Thoracic aorta (tissue), 2 donors: Measurements from ENCODE around the gene SCN5A. TPM values are rescaled to one million over a fixed set of nuclear protein-coding genes. Genes with fewer than 3 reads are reported as not detected.

ENCODE experiments used
- ATAC-seq: fragments of 150-250 bp; one replicate; pipeline ENCODE4 v1.8.0; 2017; ENCODE audit warnings: low read depth; ENCODE audit not compliant: insufficient number of reproducible peaks, low FRiP score
- DNase-seq: peaks from one replicate; pipeline ENCODE4 v3.0.0-alpha.2; 2020; ENCODE audit warnings: low spot score
- H3K27ac ChIP-seq, 2 donors: fragments of 200-600 bp; sonication (generic); 1 replicate in 1 of 2; 2 replicates in 1 of 2; pipeline ENCODE4 v1.5.1; 2016; ENCODE audit warnings: mild to moderate bottlenecking in 2 of 2, moderate library complexity in 2 of 2
- H3K27me3 ChIP-seq: fragments of 200-600 bp; sonication (generic); replicated peaks from 2 replicates; pipeline ENCODE4 v1.6.0; 2016; ENCODE audit warnings: mild to moderate bottlenecking; ENCODE audit not compliant: insufficient read depth
- H3K36me3 ChIP-seq: fragments of 200-600 bp; sonication (generic); one replicate; pipeline ENCODE4 v1.5.1; 2016
- H3K4me1 ChIP-seq, 2 donors: fragments of 200-600 bp; sonication (generic); 1 replicate in 1 of 2; 2 replicates in 1 of 2; pipeline versions ENCODE4 v1.5.1 to v1.6.0; 2016; ENCODE audit warnings: low read depth in 2 of 2, mild to moderate bottlenecking in 1 of 2; ENCODE audit not compliant: control insufficient read depth in 1 of 2
- H3K4me3 ChIP-seq: fragments of 200-600 bp; sonication (generic); 2 replicates; pipeline ENCODE4 v1.5.1; 2016; ENCODE audit warnings: mild to moderate bottlenecking
- H3K9me3 ChIP-seq: fragments of 200-600 bp; sonication (generic); 2 replicates; pipeline ENCODE4 v1.5.1; 2016
- CTCF ChIP-seq: fragments of 200-600 bp; sonication (generic); IDR thresholded peaks from one replicate; pipeline ENCODE4 v1.5.1; 2019; ENCODE audit warnings: antibody characterized with exemption
- total RNA-seq, 2 donors: library from RNA; depleted of rRNA; stranded (reverse); fragments of >200 nt; gene quantifications; one replicate each; pipeline versions ENCODE4 v1.1.0 to v1.2.3, GENCODE V29; 2016

Gene SCN5A
- total RNA-seq, 2 donors from 2014 or later: 5.4 to 14.4 TPM

GRCh38 chr3:38662544-38662943 is 13.1 kb upstream of the SCN5A start:
- ATAC-seq (no peak), DNase-seq (no peak)
- H3K27ac ChIP-seq: no peak overlapping the region
- H3K4me1 ChIP-seq: no peaks in the 10 kb centered on the region
- H3K27me3 ChIP-seq: no peaks in the 10 kb centered on the region
- TF ChIP-seq CTCF: no peak
- H3K36me3 ChIP-seq: no peaks in the 10 kb centered on the region
- no peak overlapping the region for H3K4me3 ChIP-seq
- H3K9me3 ChIP-seq: no peaks in the 10 kb centered on the region

GRCh38 chr3:38658841-38659240 is 9.4 kb upstream of the SCN5A start:
- Histone ChIP-seq H3K4me1 (no peaks in the 10 kb centered on the region), H3K4me3 (no peak overlapping the region), H3K27ac (no peak overlapping the region), H3K9me3 (no peaks in the 10 kb centered on the region), H3K27me3 (no peaks in the 10 kb centered on the region), H3K36me3 (no peaks in the 10 kb centered on the region)
- no peak for ATAC-seq
- no peak for DNase-seq
- no peak for TF ChIP-seq CTCF

GRCh38 chr3:38657369-38657768 is 7.9 kb upstream of the SCN5A start:
- H3K27me3 ChIP-seq: no peaks in the 10 kb centered on the region
- H3K27ac ChIP-seq: no peak overlapping the region
- no peak for TF ChIP-seq CTCF
- no peaks in the 10 kb centered on the region for H3K36me3 ChIP-seq
- H3K4me1 ChIP-seq: no peaks in the 10 kb centered on the region
- H3K4me3 ChIP-seq: no peak overlapping the region
- H3K9me3 ChIP-seq: no peaks in the 10 kb centered on the region
- ATAC-seq (no peak), DNase-seq (no peak)

- no peaks in the 10 kb centered on the region for H3K9me3 ChIP-seq
- no peak overlapping the region for H3K27ac ChIP-seq
- DNase-seq (no peak), ATAC-seq (no peak)
- H3K4me3 ChIP-seq: no peak overlapping the region
- peaks cover 0 to 4% of the 10 kb centered on the region in 2 donors for H3K4me1 ChIP-seq
- no peaks in the 10 kb centered on the region for H3K36me3 ChIP-seq
- no peak for TF ChIP-seq CTCF
- no peaks in the 10 kb centered on the region for H3K27me3 ChIP-seq
These were observed 6.3 kb upstream of the SCN5A start for GRCh38 chr3:38655708-38656300.

GRCh38 chr3:38653685-38654537 is 4.4 kb upstream of the SCN5A start:
- DNase-seq: no peak
- H3K27me3 ChIP-seq: no peaks in the 10 kb centered on the region

More at GRCh38 chr3:38653685-38654537, 4.4 kb upstream of the SCN5A start:
- Histone ChIP-seq H3K4me1 (peaks cover 3 to 18% of the 10 kb centered on the region in 2 donors), H3K36me3 (no peaks in the 10 kb centered on the region), H3K9me3 (no peaks in the 10 kb centered on the region), H3K4me3 (no peak overlapping the region), H3K27ac (no peak overlapping the region)
- no peak for ATAC-seq
- TF ChIP-seq CTCF: no peak
